DMS 273 (cell line): ENCODE measurements around the gene ZCWPW1.
"Not testable (repeated sequence)": the region's sequence is repeated elsewhere in the genome, so short reads cannot be mapped to it uniquely, and the experiment has no call there.

Experiments used
- DNase-seq: peaks from one replicate; lab custom pipeline; 2025; ENCODE audit not compliant: unreplicated experiment; lab: John Stamatoyannopoulos, UW

ZCWPW1 gene

DNA sequence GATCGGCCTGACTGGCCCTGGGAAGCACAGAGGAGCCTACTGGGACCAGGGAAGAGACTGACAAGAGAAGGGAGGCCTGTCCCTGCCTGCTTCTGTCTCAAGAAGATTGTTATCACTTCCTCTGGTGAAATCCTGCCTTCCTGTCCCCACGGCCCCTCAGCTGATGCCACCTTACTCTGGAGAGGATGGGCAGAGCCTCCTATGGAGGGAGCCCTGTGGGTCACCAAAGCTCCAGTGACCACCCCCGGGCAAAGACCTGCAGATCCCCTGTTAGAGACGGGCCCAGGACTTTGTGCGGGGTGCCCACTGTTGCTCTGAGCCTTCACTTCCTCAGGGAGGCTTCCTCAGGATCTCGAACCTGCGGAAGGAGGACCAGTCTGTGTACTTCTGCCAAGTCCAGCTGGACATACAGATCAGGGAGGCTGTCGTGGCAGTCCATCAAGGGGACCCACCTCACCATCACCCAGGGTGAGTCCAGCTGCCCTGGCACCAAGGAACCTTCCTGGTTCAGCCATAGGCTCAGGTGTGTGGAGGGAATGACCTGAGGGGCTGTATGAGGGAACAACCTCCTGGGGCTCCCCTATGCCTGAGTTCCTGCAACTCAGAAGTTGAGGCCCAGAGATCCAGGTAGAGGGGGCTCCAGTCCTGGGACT is 72.0 kb downstream of the ZCWPW1 start:
- DNase-seq: no peak

DNA sequence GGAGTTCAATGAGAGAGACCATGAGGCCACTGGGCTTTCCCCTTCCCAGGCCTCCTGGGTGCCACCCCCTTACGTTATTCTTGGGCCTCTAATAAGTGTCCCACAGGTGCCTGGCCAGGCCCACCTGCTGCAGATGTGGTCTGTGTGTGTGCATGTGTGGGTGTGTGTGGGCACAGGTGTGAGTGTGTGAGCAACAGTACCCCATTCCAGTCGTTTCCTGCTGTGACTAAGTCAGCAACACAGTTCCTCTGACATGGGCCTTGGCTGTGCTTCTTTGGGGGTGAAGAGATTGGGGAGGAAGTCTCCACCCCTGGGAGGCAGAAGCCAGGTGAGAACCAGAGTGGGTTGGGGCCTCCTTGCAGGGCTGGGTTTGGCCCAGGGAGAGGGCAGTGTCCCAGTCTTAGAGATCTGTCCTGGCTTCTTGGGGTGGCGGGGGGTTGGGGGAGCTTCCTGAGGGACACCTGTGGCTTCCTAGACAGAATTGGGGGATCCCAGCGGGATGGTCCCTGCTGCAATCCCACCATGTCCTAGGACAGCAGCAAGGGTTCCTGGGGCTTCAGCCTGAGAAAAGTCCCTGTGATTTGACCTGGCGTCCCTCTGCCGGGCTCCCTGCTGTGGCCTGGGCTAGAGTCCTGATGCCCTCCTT is 74.7 kb downstream of the ZCWPW1 start:
- no peak for DNase-seq

DNA sequence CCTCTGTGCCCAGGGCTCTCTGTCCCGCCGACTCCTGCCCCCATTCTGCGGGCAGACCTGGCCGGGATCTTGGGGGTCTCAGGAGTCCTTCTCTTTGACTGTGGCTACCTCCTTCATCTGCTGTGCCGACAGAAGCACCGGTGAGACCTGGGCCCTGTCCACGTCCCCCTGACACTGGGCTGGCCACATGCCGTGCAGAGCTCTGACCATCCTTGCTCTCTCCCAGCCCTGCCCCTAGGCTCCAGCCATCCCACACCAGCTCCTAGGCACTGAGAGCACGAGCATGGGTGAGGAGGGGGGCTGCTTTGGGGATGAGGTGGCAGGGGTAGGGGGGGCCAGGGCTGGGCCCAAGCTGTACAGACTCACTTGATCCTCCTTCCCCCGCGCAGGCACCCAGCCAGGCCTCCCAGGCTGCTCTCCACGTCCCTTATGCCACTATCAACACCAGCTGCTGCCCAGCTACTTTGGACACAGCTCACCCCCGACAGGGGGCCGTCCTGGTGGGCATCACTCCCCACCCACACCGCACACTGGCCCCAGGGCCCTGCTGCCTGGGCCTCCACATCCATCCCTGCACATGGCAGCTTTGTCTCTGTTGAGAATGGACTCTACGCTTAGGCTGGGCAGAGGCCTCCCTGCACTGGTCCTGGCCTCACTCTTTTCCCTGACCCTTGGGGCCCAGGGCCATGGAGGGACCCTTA is 75.4 kb downstream of the ZCWPW1 start:
- DNase-seq: no peak

DNA sequence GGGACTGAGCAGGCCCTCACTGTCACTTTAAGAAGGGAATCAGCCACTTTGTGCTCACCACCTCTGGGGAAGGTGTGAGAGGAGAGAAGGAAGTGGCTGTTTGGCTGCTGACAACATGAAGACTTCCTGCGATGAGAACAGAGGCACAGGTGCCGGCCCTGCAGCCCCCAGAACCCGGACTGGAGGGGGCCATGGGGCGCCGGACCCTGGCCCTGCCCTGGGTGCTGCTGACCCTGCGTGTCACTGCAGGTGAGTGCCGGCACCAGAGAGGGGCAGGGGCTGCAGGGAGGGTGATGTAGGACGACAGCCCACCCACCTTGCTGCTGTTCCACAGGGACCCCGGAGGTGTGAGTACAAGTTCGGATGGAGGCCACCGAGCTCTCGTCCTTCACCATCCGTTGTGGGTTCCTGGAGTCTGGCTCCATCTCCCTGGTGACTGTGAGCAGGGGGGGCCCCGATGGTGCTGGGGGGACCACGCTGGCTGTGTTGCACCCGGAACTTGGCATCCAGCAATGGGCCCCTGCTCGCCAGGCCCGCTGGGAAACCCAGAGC is 76.2 kb downstream of the ZCWPW1 start:
- not testable (repeated sequence) for DNase-seq

DNA sequence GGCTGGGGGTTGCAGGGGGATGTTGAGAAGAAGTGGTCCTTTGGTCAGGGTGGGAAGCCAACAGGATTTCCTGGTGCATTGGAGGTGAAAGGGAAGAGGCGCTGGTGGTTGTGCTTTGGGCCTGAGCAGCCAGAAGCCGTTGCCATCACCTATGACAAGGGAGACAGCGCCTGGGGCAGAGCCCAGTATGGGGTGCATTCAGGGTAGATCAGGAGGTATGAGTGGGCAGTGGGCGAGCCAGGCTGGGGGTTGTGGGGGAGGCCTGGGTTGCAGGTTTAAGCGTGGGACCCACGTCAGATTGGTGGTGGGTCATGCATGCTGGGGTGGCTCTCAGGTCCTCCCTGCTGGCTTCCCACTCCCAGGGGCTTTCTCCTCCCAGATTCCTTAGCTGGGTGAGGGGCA is 76.8 kb downstream of the ZCWPW1 start:
- DNase-seq: no peak
